HG03442 (cell line): Measurements from ENCODE around the gene TMEM218.

Source experiments
- ATAC-seq: cut with Tn5 transposase; IDR thresholded peaks from one replicate; pipeline ENCODE4 v1.9.1; 2021; ENCODE audit warnings: mild to moderate bottlenecking, moderate library complexity; ENCODE audit not compliant: unreplicated experiment

TMEM218 gene

DNA sequence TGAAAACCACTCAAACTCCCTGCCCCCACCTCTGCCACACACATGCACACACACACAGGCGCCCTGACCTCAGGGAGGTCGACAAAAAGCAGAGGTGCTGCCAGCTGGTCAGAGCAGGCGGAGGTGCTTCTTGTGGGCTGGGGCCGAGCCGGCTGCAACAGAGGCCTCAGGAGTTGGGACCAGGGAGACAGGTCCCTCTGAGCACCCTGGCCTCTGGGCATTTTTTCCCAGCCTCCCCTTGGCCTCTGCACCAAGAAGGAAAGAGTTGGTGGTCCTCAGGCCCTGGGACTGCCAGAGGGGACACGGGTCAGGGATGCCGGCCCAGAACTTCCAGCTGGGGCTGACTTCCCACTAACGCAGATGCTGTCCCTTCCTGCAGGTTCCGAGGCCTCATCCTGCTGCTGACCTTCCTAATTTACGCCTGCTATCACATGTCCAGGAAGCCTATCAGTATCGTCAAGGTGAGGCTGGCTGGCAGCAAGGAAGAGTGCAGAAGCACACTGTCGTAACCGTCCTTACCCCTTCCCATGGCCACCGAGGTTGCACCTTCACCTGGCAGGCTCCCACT, 35.0 kb downstream of the TMEM218 start:
- no peak for ATAC-seq

- no peak for ATAC-seq
Measured at GRCh38 chr11:125075900-125076317, 35.5 kb downstream of the TMEM218 start.

DNA sequence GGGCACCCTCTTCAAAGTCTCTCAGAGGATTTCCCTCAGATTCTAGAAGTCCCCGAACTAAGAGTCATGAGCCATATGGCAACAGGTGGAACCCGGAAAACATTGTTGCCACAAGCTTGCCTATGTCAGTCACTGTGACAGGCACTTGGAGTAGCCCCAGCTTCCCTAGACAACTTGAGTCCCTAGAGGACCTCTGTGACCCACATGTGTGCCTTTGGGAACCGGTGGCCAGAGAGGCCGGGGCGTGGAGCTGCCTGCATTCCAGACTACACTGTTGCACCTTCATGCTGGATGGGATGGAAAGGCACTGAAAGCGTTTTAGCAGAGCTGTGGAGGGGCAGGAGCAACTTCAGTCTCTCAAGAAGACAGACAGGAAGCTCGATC, 36.2 kb downstream of the TMEM218 start:
- ATAC-seq, result no peak

GRCh38 chr11:125074511-125075241, 36.8 kb downstream of the TMEM218 start:
- ATAC-seq, result no peak

DNA sequence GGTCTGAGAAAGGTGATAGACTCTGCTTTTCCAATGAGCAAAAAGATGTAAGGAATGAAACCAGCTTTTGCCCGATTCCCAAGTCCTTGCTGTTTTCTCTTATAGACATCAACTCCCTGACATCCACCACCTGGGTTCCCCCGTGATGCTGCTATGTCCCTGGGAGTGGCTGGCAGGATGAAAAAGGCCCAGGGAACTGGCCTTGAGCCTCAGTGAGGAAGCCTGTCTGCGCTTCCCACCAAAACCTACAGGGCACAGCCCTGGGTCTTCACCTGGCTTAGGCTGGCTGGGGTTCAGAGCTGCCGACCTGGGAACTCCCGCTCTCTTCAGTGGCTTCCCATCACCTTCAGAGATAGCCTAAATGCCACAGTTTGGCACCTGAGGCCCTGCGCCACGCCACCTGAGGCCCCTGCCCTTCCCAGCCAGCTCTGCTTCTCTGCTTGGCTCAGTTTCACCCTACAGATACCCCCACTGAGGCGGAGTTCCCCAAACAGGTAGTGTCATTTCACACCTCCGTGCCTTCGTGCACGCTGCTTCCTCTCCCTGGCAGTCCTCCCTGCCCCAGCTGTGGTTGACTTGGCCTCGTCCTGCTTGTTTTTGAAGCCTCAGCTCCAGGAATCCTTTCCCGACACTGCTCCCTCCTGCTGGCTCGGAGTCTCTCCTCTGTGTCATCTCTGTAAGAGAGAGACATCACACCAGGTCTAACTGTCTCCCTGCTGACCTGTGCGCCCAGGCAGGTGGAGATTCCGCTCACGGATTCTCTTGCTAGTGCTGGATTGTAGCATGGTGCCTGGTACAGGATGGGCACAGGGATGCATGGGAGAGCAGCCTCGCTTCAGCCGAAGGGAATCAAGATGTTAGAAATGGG, 37.6 kb downstream of the TMEM218 start:
- no peak for ATAC-seq

- no peak for ATAC-seq
Measured at GRCh38 chr11:125072961-125073590, 38.4 kb downstream of the TMEM218 start.

DNA sequence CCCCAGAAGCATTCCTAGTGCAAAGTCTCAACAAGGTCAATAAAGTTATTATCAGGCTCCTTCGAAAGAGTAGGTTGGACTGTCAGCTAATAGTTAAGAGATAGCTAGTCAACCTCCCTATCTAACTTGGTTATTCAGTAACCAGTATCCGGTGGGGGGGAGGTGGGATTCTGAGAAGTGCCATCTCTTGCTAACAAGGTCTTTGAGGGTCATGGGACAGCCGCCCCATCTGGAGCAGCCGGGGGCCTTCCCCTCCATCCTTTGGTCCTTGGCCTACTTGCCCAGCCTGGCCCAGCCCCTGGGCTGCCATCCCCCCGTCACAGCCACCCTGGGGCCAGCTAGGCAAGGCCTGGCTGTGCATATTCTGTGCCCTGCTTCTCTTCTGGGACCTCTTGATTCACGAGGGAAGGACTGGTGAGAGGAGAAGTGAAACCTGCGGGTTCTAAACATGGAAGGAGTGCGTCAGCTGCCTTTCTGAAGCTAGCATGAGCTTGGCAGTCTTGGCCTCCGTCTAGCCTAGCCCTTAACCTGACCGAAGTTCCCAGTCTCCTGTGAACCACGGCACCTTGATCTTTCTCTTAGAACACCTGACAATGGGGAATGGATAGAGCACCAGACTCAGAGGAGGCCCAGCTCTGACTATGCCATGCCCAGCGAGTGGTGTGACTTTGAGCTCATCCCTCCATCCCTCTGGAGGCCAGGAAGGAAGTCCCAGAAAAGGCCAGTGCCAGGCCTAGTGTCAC, 39.0 kb downstream of the TMEM218 start:
- peak; percentile 78 for ATAC-seq

- no peak for ATAC-seq
Measured at GRCh38 chr11:125071846-125072217, 39.6 kb downstream of the TMEM218 start.

- no peak for ATAC-seq
Measured at GRCh38 chr11:125071435-125071834, 40.0 kb downstream of the TMEM218 start.

DNA sequence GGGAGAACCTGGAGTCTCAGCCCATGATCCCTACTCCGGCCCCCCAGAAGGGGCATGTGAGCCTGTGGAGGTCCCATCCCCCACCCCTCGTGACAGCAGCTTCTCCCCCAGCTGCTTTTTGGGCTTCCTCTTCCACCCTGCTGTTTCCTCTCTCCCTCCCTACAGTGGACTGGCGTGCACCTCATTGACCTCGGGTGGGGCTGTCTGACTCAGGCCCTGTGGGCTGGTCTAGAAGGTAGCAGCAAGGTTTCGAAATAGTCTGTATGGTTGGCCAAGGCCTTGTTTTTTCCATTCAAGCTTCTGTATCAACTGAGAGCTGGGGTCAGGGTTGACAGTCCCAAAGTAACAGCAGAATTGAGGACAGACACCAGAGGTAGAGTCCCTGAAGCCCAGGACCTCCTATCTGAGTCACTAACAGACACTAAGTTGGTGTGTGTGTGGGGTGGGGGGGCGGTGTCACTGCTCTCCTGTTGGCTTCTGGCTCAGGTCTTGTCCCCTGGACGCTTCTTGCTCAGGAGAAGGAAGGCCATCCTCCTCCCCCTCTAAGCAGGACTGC, 40.6 kb downstream of the TMEM218 start:
- ATAC-seq, result peak; percentile 67

DNA sequence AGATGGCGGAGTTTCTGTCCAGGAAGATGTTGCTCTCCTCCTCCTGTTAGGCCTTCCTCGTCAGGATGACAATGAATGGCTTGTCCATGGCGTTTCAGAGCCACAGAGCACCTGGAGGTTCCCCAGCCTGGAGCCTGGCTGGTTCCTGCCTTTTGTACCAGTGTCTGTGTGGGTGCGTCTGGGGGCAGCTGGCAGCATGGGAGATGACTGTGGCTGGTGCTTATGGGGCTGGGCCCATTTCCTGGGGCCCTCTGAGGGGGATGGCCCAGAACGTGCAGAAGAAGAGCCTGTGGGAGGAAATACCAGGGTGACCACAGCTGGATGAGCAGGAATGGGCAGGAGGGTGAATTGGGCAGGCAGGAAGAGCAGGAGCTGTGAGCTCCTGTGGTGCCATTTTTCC, 41.6 kb downstream of the TMEM218 start:
- ATAC-seq, result no peak

DNA sequence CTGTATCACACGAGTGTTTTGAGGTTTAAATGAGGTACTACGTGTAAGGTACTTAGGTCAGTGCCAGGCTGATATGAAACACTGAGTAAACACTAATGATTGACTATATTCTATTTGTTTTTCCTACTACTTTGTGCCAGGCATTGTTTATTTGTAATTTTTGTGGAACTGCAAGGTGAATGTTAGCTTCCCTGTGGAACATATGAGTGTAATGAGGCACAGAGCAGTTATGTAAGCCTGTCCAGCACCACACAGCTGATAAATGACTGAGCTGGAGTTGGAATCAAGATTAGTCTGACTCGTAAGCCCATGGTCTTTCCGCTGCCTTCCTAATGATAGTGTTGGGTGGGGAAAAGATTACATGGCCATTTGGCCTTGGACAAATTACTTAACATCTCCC, 42.4 kb downstream of the TMEM218 start:
- no peak for ATAC-seq

DNA sequence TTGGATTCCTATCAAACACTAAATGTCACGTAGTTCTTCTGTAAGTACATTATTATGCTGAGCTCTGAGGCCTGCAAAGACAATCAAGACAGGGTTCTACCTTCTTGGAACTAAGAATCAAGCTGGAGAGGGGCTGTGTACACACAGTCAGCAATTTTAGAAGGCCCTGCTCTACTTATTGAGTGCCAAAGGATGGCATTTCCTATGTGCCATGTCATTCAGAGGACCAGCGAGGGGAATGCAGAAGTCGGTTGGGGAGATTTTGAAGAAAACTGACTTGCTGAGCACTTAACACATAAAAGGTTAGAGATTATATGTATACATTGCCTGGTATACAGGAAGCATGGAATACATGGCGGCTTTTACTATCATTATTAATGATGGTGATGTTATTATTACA, 43.1 kb downstream of the TMEM218 start:
- ATAC-seq, result no peak

- ATAC-seq, result no peak
Measured at GRCh38 chr11:125064070-125064469, 47.4 kb downstream of the TMEM218 start.

DNA sequence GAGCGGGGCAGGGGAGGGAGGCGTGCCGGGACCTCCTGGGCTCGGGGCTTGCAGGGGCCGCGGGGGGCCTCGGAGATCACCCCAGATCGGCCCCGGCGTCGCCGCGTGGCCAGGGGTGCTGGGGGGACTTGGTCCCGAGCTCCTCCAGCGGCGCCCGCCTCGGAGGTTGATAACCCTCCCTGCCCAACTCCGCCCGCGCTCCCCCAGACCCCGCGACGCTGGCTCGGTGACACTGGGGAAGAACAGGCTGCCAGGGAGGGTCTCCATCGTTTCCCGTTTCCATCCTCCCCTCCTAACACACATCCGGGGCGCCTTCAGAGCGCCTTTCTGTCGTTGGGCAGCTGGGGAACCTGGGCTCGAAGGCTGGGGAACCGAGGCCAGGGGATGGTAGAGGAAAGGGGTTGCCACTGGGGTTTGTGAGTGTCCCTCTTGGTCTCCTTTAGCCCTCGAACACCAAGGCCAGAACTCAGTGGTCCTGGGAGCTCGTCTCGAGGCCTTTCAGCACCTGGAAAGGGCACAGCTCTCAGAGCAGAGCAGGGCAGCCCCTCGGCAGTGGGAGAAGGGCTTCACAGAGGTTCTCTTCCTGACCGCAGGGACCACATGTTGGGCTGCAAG, 47.9 kb downstream of the TMEM218 start:
- ATAC-seq, result no peak

DNA sequence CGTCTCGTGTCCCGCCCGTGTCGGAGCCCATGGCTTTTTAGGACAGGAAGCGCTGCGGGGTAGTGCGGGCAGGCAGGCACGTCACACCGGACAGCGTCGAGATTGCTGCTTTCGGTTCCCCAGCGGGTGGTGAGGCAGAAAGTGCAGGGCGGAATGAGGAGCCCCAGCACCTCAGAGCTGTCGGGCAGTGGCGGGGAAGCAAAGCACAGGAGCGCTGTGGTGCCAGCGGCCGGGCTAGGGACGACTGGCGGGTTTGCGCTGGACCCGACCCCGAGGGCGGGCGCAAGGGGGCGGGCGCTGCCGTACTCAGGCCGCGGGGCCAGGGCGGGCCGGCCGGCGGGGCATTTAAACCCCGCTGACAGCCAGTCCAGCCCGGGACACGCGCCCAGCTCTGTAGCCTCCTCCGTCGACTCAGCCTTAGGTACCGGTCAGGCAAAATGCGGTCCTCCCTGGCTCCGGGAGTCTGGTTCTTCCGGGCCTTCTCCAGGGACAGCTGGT, 48.4 kb downstream of the TMEM218 start, which contains the start of gene SLC37A2:
Gene SLC37A2, plus strand, starts transcription at position 375 of the 498 bp plus-strand sequence. Its CDS starts 63 bp downstream, at position 438.
- peak; percentile 89 for ATAC-seq

GRCh38 chr11:125062218-125062930, 49.1 kb downstream of the TMEM218 start:
- ATAC-seq, result peak; percentile 3

- ATAC-seq, result no peak
Measured at GRCh38 chr11:125061281-125061680, 50.1 kb downstream of the TMEM218 start.

DNA sequence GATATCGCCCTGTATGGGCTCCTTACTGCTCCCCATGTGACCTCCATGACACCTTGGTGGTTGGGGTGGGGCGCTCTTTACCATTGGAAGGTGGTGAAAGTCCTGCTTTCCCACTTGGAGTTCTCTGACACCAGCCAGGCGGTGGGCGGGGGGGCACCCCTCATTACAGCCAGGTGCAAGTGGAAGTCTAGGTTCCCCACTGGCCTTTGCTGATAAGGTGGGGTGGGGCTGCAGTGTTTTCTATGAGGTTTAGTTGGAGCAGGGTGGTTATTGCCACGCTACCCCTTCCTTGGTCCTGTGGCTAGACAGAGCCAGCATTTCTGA, 53.8 kb downstream of the TMEM218 start:
- ATAC-seq, result no peak
